Activated naive CD4-positive, alpha-beta T cell treated with anti-CD3 and anti-CD28 coated beads, Interleukin-2, amount 50 U/mL, for 72 hours (primary cell): ENCODE measurements around the gene HS3ST6. TPM values are rescaled to one million over a fixed set of nuclear protein-coding genes. Genes with fewer than 3 reads are reported as not detected.
"Not testable (repeated sequence)": the region's sequence is repeated elsewhere in the genome, so short reads cannot be mapped to it uniquely, and the experiment has no call there.

Source experiments
- ATAC-seq, 2 donors: fragments of 150-1000 bp; cut with Tn5 transposase; 2 replicates each; pipeline ENCODE4 v1.10.0; 2021; ENCODE audit warnings: mild to moderate bottlenecking in 2 of 2, moderate library complexity in 2 of 2
- DNase-seq, 2 donors: peaks; one replicate each; pipeline ENCODE4 v3.0.0; 2021 to 2022; ENCODE audit warnings: low spot score in 2 of 2
- H3K27ac Mint-ChIP-seq, 2 donors: one replicate each; pipeline ENCODE4 v1.8.0; 2022; ENCODE audit warnings: mild to moderate bottlenecking in 2 of 2, mixed read lengths in 2 of 2
- H3K36me3 Mint-ChIP-seq, 2 donors: one replicate each; pipeline ENCODE4 v1.8.0; 2022; ENCODE audit warnings: mixed read lengths in 2 of 2
- H3K9me3 Mint-ChIP-seq, 2 donors: one replicate each; pipeline ENCODE4 v1.8.0; 2022; ENCODE audit warnings: mixed read lengths in 2 of 2
- total RNA-seq, 2 donors: library from RNA; stranded (reverse); gene quantifications; one replicate each; pipeline ENCODE4 v1.2.3, GENCODE V29; 2022

HS3ST6 gene
- total RNA-seq, 2 donors from 2014 or later = not detected

- DNase-seq (no peak), ATAC-seq (no peak)
- Mint-ChIP-seq H3K27ac (no peak overlapping the region), H3K9me3 (no peaks in the 10 kb centered on the region), H3K36me3 (no peaks in the 10 kb centered on the region)
These were observed 40.0 kb downstream of the HS3ST6 start for GRCh38 chr16:1878256-1878655.

- Mint-ChIP-seq H3K36me3 (no peaks in the 10 kb centered on the region), H3K9me3 (no peaks in the 10 kb centered on the region), H3K27ac (no peak overlapping the region)
- DNase-seq (no peak), ATAC-seq (no peak)
These were observed 40.4 kb downstream of the HS3ST6 start for GRCh38 chr16:1877804-1878203.

- Mint-ChIP-seq H3K9me3 (no peaks in the 10 kb centered on the region), H3K27ac (no peak overlapping the region), H3K36me3 (no peaks in the 10 kb centered on the region)
- no peak for ATAC-seq
- DNase-seq = no peak
These were observed 41.1 kb downstream of the HS3ST6 start for GRCh38 chr16:1877089-1877488.

- ATAC-seq = peak in 1 of 2 donors; percentile 58
- Mint-ChIP-seq H3K9me3 (no peaks in the 10 kb centered on the region), H3K36me3 (no peaks in the 10 kb centered on the region), H3K27ac (no peak overlapping the region)
- no peak for DNase-seq
These were observed 41.7 kb downstream of the HS3ST6 start for GRCh38 chr16:1876468-1876867.

GRCh38 chr16:1876066-1876465 is 42.1 kb downstream of the HS3ST6 start:
- not testable (repeated sequence) for ATAC-seq, DNase-seq, H3K9me3 Mint-ChIP-seq, H3K36me3 Mint-ChIP-seq, H3K27ac Mint-ChIP-seq

GRCh38 chr16:1874854-1875253 is 43.4 kb downstream of the HS3ST6 start:
- ATAC-seq (no peak), DNase-seq (no peak)
- H3K9me3 Mint-ChIP-seq = no peaks in the 10 kb centered on the region
- H3K36me3 Mint-ChIP-seq = no peaks in the 10 kb centered on the region
- no peak overlapping the region for H3K27ac Mint-ChIP-seq

GRCh38 chr16:1871974-1872635 is 46.1 kb downstream of the HS3ST6 start, which contains the start of gene MEIOB:
Gene MEIOB, minus strand, starts transcription at chr16:1872164. Its CDS starts 3,989 bp downstream, at chr16:1868175.
- Mint-ChIP-seq H3K36me3 (no peaks in the 10 kb centered on the region), H3K9me3 (no peaks in the 10 kb centered on the region), H3K27ac (no peak within 1 kb of the TSS)
- peak in 1 of 2 donors; percentile 56 for DNase-seq
- peak in 1 of 2 donors; percentile 66 for ATAC-seq

- no peak overlapping the region for H3K27ac Mint-ChIP-seq
- H3K36me3 Mint-ChIP-seq = no peaks in the 10 kb centered on the region
- no peaks in the 10 kb centered on the region for H3K9me3 Mint-ChIP-seq
- ATAC-seq = no peak
- no peak for DNase-seq
These were observed 47.7 kb downstream of the HS3ST6 start for GRCh38 chr16:1870365-1871082.

- H3K9me3 Mint-ChIP-seq = no peaks in the 10 kb centered on the region
- no peaks in the 10 kb centered on the region for H3K36me3 Mint-ChIP-seq
- no peak for ATAC-seq
- no peak for DNase-seq
- no peak overlapping the region for H3K27ac Mint-ChIP-seq
These were observed 52.1 kb downstream of the HS3ST6 start for GRCh38 chr16:1865902-1866690.

- H3K27ac Mint-ChIP-seq = no peak overlapping the region
- no peak for DNase-seq
- H3K9me3 Mint-ChIP-seq = no peaks in the 10 kb centered on the region
- no peaks in the 10 kb centered on the region for H3K36me3 Mint-ChIP-seq
- peak in 1 of 2 donors; percentile 22 for ATAC-seq
These were observed 54.3 kb downstream of the HS3ST6 start for GRCh38 chr16:1863681-1864460.

GRCh38 chr16:1862394-1862793 is 55.8 kb downstream of the HS3ST6 start:
- no peak for DNase-seq

GRCh38 chr16:1861730-1862129 is 56.5 kb downstream of the HS3ST6 start:
- DNase-seq = no peak
- Mint-ChIP-seq H3K27ac (no peak overlapping the region), H3K9me3 (no peaks in the 10 kb centered on the region), H3K36me3 (no peaks in the 10 kb centered on the region)
- ATAC-seq = peak in 1 of 2 donors; percentile 46

More at GRCh38 chr16:1862394-1862793, 55.8 kb downstream of the HS3ST6 start:
- no peak for ATAC-seq
- Mint-ChIP-seq H3K9me3 (no peaks in the 10 kb centered on the region), H3K36me3 (no peaks in the 10 kb centered on the region), H3K27ac (no peak overlapping the region)

Other genes with a start within 250 kb of the HS3ST6 start
- 10 to 100 TPM; 66.5 to 74.8 TPM for gene JPT2, start 240.1 kb downstream of the HS3ST6 start, total RNA-seq
- gene MAPK8IP3, start 212.2 kb downstream of the HS3ST6 start, total RNA-seq = 10 to 100 TPM; 76.1 to 83.6 TPM
- 10 to 100 TPM; 30.9 to 55.6 TPM for gene NME3, start 146.9 kb downstream of the HS3ST6 start, total RNA-seq
- gene EME2, start 145.6 kb downstream of the HS3ST6 start, total RNA-seq = 10 to 100 TPM; 21.9 to 24.0 TPM
- gene MRPS34, start 145.3 kb downstream of the HS3ST6 start, total RNA-seq = 100 to 1,000 TPM; 106 to 180 TPM
- 10 to 100 TPM; 19.1 to 29.2 TPM for gene SPSB3, start 135.8 kb downstream of the HS3ST6 start, total RNA-seq
- gene NUBP2, start 135.5 kb downstream of the HS3ST6 start, total RNA-seq = 10 to 100 TPM; 41.0 to 48.3 TPM
- not detected for gene IGFALS, start 124.7 kb downstream of the HS3ST6 start, total RNA-seq
- 10 to 100 TPM; 31.7 to 65.6 TPM for gene HAGH, start 91.6 kb downstream of the HS3ST6 start, total RNA-seq
- 10 to 100 TPM; 11.9 to 13.0 TPM for gene FAHD1, start 91.2 kb downstream of the HS3ST6 start, total RNA-seq
- gene MEIOB, start 46.3 kb downstream of the HS3ST6 start, total RNA-seq = under 1 TPM; 0.43 to 0.45 TPM
- gene MSRB1, start 24.8 kb upstream of the HS3ST6 start, total RNA-seq = 10 to 100 TPM; 17.3 to 41.7 TPM
- not detected for gene RPL3L, start 36.3 kb upstream of the HS3ST6 start, total RNA-seq
- gene NDUFB10, start 41.1 kb upstream of the HS3ST6 start, total RNA-seq = 10 to 100 TPM; 63.4 to 98.8 TPM
- gene RPS2, start 46.4 kb upstream of the HS3ST6 start, total RNA-seq = 1,000 to 10,000 TPM; 5,211 to 5,668 TPM
- under 1 TPM in 1 of 2 donors, not detected in 1; 0.41 TPM for gene RNF151, start 48.4 kb upstream of the HS3ST6 start, total RNA-seq
- 10 to 100 TPM; 18.8 to 37.2 TPM for gene TBL3, start 53.6 kb upstream of the HS3ST6 start, total RNA-seq
- not detected for gene NOXO1, start 63.1 kb upstream of the HS3ST6 start, total RNA-seq
- 10 to 100 TPM; 19.1 to 25.0 TPM for gene GFER, start 65.8 kb upstream of the HS3ST6 start, total RNA-seq
- gene SYNGR3, start 71.6 kb upstream of the HS3ST6 start, total RNA-seq = 1 to 10 TPM; 2.0 to 9.0 TPM
- 10 to 100 TPM; 72.2 to 87.9 TPM for gene ZNF598, start 91.4 kb upstream of the HS3ST6 start, total RNA-seq
- 1 to 10 TPM in 1 of 2 donors, under 1 TPM in 1; 0.61 to 4.6 TPM for gene NPW, start 101.4 kb upstream of the HS3ST6 start, total RNA-seq
- 1 to 10 TPM in 1 of 2 donors, under 1 TPM in 1; 0.82 to 3.7 TPM for gene NHERF2, start 108.5 kb upstream of the HS3ST6 start, total RNA-seq
- gene NTHL1, start 129.4 kb upstream of the HS3ST6 start, total RNA-seq = 10 to 100 TPM; 21.6 to 25.3 TPM
- gene TSC2, start 129.6 kb upstream of the HS3ST6 start, total RNA-seq = 100 to 1,000 TPM in 1 of 2 donors, 10 to 100 TPM in 1; 70.5 to 121 TPM
- gene PKD1, start 217.5 kb upstream of the HS3ST6 start, total RNA-seq = 10 to 100 TPM; 77.0 to 87.6 TPM
- under 1 TPM in 1 of 2 donors, not detected in 1; 0.80 TPM for gene RAB26, start 230.2 kb upstream of the HS3ST6 start, total RNA-seq
- 10 to 100 TPM; 67.7 to 92.0 TPM for gene TRAF7, start 237.4 kb upstream of the HS3ST6 start, total RNA-seq